GM19351 (cell line): ENCODE measurements around the gene KIRREL3.

Experiments used
- ATAC-seq: cut with Tn5 transposase; IDR thresholded peaks from one replicate; pipeline ENCODE4 v1.9.1; 2021; ENCODE audit warnings: mild to moderate bottlenecking, moderate library complexity; ENCODE audit not compliant: unreplicated experiment

KIRREL3 gene

DNA sequence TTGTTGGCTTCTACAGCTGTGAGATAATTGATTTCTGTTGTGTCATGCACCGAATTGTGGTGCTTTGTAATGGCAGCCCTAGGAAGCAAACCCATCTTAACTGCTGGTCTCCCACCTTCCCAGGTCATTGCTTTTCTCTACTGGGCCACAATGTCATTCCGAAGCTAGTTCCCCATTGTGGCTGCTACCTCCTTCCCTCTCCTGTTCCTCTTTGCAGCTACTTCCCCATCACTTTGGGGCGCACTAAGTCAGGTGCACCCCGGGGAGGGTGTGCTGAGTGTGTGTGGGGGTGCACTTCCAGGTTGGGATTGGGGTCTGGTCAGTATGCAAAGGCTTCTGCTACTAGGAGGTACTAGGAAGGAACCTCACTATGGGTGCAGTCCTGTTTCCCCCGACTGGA is 535.8 kb downstream of the KIRREL3 start:
- no peak for ATAC-seq

DNA sequence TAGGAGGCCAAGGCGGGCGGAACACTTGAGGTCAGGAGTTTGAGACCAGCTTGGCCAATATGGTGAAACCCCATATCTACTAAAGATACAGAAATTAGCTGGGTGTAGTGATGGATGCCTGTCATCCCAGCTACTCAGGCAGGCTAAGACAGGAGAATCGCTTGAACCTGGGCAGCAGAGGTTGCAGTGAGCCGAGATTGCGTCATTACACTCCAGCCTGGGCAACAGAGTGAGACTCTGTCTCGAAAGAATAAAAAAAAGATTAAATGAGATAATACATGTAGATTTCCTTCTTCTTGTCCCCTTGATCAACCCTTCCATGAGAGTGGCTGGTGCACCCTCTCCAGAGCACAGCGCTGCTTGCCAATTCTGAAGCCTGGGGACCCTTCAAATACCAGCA is 538.1 kb downstream of the KIRREL3 start:
- no peak for ATAC-seq

DNA sequence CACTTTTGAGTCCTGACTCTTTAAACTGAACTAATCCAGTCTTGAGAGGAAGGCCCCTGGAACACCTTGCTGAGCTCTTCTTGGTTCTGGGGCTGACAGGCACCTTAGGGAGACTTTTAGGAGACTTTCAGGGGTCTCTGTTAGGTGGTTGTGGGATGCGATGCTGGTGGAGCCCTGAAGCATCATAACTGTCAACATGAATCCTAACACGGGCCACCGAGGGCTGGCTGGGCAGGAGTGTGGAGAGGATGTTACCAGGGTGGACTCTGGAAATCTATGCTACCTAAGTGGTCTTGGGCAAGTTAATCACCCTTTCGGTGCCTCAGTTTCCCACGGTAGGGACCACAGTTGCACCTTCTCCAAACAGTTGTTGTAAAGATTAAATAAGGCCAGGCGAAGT is 538.6 kb downstream of the KIRREL3 start:
- no peak for ATAC-seq

DNA sequence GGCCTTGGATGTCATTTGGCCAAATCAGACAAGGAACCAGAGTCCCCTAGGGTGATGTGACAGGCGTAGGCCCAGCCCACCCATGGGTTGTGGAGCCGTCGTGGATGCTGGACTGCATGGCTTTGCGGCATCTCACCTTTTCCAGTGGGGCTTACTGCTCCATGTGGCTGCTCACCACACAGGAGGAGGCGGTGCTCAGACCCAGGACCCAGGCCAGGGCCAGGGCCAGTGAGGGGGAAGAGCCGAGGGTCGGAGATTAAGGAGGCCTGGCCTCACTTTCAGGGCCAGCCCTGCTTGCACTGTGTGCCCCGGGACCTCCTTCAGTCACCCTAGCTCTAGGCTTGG is 539.5 kb downstream of the KIRREL3 start:
- ATAC-seq: no peak

DNA sequence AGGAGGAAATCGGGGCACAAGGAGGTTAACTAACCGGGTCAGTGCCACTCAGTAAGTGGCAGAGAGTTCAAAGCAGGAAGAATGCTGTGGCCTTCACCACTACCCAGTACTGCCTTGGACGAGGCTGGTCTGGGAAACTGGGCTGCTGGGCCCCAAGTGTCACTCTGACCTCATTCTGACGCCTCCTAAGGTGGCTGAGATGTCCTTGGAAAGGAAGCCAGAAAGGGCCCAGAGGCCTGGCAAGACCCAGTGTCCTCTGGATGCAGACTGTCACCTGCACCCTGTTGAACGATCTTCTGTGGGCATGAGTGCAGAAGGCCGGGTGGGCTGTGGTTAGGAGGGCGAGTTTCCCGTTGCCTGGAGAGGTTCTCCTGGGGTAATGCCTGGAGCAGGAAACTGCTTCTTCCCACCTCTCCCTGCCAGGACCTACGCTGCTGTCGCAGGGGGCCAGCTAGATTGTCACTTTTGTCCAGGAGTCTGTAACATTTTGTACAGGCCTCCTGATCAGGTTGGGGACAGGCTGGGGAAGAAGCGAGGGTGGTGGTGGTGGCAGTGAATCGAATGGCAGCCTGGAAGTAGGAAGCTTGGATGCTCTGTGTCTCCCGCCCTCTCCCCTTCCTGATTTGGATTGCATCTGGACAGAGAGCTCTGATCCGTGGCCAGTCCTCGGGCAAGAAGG is 540.0 kb downstream of the KIRREL3 start:
- no peak for ATAC-seq

DNA sequence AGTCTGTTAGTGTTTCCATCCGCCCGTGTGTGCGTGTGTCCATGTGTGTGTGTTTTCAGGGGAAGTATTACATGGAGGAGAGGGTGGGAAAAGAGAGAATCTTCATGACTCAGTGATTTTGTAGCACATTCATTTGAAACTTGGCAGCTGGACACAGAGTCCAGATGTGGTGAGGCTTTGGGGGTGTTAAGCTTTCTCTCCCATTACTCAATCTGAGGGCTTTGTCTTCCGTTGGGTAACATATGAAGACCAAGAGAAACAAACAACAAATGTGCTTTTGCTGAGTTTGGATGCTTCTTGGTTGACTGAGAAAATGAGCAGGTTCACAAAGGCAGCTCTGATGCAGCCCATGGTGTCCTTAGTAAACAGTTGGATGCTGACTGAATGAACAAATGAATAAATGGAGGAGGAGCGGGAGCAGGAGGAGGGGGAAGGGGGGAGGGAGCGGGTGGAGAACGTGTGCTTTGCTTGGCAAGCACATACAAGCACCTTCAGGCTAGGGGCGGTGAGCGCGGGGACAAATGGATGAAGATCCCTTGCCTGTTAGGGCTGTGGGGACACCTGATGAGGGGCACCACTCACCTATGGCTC is 540.8 kb downstream of the KIRREL3 start:
- ATAC-seq: no peak

DNA sequence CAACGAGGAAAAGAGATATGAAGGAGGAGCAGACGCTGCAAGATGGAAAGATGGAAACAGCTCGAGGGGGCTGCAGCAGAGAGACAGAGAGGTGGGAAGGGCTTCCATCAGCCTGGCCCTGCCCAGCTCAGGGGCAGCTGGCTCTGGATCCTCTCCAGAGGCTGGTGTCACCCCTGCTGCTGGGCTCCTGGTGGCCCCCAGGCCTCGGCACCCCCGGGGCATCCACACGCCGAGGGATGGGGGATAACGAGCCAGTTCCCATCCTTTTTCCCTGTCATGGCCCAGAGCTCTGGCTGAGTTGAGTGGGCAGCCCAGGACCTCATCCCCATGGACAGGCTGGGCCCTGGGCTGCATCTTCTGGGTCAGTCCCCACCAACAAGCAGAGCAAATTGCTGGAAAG is 542.8 kb downstream of the KIRREL3 start:
- no peak for ATAC-seq

DNA sequence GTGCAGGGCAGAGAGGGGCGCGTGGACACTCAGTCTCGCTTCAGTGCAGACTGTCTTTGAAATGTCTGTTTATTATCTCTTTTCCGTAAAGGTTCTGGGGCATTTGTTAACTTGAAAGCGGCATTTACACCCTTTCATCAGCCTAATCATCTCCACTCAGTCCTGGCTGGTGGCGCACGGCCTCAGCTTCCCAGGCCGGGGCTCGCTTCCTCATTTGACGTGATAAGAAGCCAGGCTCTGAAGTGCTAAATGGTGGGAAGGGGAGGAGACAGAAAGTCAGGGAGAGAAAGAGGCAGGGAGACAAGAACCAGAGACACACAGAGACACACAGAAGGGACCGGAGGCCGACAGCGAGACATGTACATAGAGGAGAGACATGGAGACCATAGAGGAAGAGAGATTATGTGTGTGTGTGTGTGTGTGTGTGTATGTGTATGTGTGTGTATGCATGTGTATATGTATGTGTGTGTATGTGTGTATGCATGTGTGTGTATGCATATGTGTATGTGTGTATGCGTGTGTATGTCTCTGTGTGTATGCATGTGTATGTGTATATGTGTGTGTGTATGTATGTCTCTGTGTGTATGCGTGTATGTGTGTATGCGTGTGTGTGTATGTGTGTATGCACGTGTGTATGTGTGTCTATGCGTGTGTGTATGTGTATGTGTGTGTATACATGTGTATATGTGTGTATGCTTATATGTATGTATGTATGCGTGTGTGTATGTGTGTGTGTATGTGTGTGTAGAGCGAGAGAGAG is 543.6 kb downstream of the KIRREL3 start:
- no peak for ATAC-seq

DNA sequence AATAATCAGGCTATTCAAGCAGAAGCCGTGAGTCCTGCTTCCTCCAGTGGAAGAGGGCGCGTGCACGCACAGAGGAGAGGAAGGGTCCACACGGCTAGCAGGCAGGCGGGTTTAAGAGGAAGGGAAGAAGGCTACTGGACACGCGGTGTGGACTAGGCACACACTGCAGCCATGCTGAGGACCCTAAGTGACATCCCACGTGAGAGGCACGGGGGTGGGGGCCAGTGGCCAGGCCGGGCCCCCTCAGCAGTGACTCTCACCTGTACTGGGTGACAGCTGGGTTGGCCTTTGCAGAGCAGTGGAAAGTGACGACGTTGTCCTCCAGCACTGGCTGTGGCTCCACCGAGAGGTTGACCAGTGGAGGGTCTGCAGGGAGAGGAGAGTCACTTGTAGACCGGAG is 544.5 kb downstream of the KIRREL3 start:
- ATAC-seq: no peak

DNA sequence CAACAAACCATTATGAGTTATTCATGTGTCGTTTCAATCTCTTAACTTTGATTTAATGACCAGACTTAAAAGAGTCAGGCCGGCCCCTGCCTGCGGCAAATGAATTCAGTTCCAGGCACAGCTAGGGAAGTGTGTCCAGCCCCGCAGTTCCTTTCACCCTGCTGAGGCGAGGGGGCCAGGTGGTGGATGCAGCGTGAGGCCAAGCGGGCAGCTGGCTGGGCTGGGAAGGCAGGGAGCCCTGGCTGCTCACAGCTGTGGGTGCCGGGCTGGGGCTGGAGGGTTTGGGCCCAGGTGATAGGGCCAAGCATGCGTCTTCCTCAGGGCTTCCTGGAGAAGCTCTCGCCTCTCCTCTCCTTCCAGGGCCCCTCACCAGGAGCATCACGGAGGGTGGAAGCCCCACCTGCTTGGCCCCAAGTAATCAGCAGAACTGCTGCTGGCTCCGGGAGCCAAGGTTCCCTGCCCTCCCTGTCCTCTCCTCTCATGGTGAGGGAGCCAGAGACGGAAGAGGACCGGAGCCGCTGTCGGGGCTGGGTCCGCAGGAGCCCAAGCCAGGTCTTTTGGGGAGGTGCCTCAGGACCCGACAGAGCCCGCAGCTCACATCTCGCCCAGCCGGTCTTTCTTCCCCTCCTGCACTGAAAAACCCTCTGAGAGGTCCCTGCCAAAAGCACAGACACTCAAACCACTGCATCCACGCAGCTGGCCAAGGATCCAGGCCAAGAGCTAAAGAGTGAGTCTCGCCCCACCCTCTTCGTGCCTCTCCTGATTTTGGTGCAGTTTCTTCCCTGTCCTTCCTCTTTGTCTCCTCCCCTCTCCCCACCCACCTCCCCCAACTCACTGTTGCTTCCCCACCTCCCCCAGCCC is 548.1 kb downstream of the KIRREL3 start:
- no peak for ATAC-seq

DNA sequence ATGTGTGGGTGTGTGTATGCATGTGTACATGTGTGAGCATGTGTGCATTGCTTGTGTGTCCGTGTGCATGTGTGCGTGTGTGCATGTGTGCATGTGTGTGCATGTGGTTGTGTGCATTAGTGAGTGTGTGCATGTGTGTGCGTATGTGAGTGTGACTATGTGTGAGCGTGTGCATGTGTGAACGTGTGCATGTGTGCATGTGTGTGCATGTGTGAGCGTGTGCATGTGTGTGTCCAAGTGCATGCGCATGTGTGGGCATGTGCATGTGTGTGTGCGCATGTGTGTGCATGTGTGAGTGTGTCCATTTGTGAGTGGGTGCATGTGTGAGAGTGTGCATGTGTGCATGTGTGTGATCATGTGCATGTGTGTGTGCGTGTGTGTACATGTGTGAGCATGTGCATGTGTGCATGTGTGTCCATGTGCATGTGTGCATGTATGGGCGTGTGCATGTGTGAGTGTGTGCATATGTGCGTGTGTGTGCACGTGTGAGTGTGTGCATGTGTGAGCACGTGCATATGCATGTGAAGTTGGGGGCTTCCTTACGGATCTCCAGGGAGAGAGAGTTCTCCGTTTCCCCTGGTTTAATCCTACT is 549.3 kb downstream of the KIRREL3 start:
- no peak for ATAC-seq

DNA sequence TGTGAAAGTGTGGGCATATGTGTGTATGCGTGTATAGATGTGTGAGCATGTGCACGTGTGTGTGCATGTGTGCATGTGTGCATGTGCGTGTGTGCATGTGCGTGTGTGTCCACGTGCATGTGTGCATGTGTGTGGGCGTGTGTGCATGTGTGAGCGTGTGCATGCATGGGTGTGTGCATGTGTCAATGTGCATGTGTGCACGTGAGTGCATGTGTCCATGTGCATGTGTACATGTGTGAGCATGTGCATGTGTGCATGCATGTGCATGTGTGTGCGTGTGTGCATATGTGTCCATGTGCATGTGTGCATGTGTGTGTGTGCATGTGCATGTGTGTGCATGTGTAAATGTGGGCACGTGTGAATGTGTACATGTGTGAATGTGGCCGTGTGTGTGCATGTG is 549.8 kb downstream of the KIRREL3 start:
- no peak for ATAC-seq

DNA sequence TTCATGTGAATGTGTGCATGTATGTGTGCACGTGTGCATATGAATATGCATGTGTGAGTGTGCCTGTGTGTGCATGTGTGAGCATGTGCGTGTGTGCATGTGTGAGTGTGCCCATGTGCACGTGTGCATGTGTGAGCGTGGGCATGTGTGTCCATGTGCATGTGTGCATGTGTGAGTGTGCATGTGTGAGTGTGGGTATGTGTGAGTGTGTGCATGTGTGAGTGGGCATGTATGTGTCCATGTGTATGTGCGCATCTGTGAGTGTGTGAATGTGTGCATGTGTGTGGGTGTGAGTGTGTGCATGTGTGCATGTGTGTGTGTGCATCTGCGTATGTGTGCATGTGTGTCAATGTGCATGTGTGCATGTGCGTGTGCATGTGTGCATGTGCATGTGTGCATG is 550.4 kb downstream of the KIRREL3 start:
- ATAC-seq: no peak

DNA sequence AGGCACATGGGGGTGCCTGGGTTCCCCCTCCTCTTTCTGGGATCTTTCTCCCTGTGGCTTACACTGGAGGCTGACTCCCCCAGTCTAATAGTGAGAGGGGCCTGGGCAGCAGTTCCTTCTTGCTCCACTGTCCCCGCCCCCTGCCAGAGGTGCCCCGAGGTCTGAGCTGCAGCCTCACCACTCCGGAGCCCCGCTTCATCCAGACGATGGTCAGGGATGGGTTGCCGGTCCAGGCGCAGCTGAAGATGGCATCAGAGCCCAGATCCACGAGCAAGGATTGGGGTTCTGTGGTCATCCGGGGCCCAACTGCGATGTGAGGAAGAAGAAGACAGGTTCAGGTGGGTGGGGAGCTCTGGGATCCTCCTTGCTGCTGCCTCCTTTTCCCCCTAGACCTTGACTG is 554.0 kb downstream of the KIRREL3 start:
- no peak for ATAC-seq

DNA sequence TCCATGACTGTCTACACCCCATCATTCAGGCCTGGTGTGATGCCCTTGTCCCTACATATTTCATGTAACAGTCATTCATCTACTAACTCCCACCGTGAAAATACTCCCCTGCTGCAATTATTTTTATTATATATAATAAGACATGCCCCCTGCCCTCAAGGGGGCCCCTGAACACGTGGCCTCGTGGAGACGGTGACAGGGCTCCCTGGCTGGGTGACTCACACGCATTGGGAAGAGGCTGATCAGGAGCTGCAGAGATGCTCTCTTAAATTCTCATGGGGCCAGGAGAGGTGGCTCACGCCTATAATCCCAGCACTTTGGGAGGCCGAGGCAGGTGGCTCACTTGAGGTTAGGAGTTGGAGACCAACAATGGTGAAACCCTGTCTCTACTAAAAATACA is 556.5 kb downstream of the KIRREL3 start:
- ATAC-seq: no peak

DNA sequence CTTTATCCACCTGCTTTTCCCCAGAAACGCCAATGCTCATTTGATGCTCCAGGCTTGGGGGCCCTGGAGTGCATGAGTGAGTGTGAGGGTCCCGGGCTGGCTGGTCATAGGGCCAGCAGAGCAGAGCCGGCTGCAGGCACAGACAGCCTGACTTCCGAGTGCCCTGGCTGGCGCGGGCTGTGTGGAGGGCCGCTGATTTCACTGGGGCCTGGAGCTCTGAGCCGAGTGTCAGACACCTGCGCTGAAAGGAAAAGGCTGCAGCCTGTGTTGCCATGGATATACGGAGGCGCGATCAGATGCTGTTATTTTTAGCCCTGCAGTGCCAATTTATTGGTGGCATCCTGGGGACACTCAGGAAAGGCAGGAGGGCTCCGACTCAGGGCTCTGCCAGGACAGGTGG is 557.5 kb downstream of the KIRREL3 start:
- ATAC-seq: no peak

DNA sequence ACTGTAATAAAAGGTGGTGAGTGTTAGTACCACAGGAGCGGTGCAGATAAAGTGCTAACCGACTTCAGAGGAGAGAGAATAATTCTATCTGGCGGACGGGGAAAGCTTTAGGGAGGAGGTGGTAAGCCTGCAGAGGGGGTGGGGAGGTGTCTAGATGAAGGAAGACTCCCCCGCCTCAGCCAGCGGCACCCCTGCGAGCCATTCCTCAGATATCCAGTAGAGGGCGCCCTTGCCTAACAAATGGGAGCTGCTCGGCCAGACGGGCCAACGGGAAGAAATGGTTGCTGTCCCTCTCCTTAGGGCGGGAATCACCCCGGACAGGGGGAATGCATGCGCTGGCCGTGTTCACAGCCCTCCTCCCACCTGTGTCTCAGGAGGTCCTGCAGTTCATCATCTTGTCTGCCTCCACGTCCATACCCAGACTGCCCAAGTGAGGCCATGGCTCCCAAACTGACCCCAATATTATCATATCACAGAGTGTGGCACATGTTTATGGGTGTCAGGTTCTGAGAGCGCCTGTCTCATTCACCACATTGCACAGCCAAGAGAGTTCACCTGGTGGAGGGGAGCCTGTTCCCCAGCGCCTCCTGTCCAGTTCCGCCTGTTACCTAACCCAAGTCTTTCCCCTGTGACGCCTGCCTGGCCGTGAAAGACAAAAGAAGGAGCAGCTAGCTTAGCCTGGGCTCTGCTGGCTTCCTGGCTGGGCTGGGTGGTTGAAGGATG is 559.6 kb downstream of the KIRREL3 start:
- ATAC-seq: peak; percentile 77

DNA sequence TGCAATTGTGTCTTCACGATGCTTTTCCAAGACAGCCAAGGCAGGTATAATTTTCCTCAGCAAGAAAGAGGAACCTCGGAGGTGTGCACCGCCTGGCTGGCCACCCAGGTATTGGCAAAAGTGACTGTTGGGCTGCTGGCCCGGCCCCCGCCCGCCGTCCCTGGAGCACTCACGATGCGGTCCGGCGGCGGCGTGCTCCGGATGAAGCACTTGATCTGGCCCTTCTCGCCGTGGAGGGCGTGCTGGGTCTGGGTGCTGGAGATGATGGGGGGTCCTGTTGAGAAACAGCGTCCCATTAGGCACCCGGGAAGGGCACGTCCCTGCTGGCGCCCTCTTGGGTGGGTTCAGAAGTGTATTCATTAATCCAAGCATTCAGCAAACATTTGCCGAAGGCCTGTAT is 560.3 kb downstream of the KIRREL3 start:
- ATAC-seq: no peak

DNA sequence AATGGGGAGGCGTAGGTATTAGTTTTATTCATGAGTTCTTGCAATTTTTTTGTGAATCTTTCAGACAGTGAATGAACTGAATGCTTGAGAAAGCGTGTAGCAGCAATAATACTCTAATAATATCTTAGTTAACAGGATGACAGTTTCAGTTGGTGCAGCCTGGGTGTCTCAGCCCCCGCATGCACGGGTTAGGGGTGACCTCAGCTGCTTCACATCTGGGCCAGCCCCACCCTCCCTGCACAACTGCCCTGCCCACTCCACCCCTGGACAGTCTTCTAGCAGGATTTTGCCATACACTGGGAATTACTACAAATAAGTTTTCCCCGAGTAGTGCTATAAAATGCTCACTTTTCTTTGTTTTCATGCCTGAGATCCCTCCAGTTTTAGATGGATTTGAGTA is 561.9 kb downstream of the KIRREL3 start:
- no peak for ATAC-seq

DNA sequence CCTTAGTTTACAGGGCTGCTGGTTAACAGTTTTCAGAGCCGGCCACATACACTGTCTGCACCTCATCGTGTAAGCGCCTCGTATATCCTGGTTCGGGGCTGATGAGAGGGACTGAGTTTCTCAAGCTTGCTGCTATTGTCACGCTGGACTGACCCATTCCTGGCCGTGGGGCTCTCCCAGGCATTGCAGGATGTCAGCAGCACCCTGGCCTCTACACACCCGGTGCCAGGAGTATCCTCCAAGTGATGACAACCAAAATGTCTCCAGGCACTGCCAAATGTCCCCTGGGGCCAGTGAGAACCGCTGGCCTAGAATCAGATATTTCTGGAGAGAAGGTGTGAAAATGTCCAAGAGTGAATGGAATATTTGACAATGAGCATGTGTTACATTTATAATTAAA is 562.3 kb downstream of the KIRREL3 start:
- no peak for ATAC-seq
